H1 (cell line): Measurements from ENCODE around the gene PTPRG. TPM values are rescaled to one million over a fixed set of nuclear protein-coding genes. Genes with fewer than 3 reads are reported as not detected.

Experiments
- CTCF ChIA-PET: fragments of 300-600 bp; sonication (Branson Sonifier 250); formaldehyde crosslinking; loops from one replicate; lab custom pipeline; 2021; ENCODE audit not compliant: partially characterized antibody; lab: Charles Lee
- POLR2A ChIA-PET: fragments of 300-600 bp; sonication (Branson Sonifier 250); formaldehyde crosslinking; loops from one replicate; lab custom pipeline; 2021; ENCODE audit warnings: inconsistent platforms; ENCODE audit not compliant: partially characterized antibody; lab: Charles Lee
- DNase-seq, 2 experiments: peaks; one replicate each; pipeline versions ENCODE4 v3.0.0 to v3.0.0-alpha.2; 2010 to 2022; ENCODE audit warnings: low spot score in 2 of 2, low read depth in 1 of 2, mixed read lengths in 1 of 2
- FAIRE-seq: peaks from 2 replicates; lab custom pipeline; 2011; peaks lifted over from hg19 to GRCh38; lab: Jason Lieb, UNC
- H2AFZ ChIP-seq: 2 replicates; pipeline ENCODE4 v1.8.1; 2012; ENCODE audit warnings: low read length, inconsistent platforms
- H2AK5ac ChIP-seq: 2 replicates; pipeline ENCODE4 v1.6.1; 2013; ENCODE audit warnings: low read depth, low read length
- H2BK120ac ChIP-seq: replicated peaks from 2 replicates; pipeline ENCODE3; 2013; ENCODE audit warnings: low read depth, low read length, inconsistent platforms
- H2BK12ac ChIP-seq: 2 replicates; pipeline ENCODE4 v1.6.1; 2013; ENCODE audit warnings: low read depth, low read length
- H2BK15ac ChIP-seq: 2 replicates; pipeline ENCODE4 v1.6.1; 2013; ENCODE audit warnings: low read length
- H2BK20ac ChIP-seq: 2 replicates; pipeline ENCODE4 v1.6.1; 2013; ENCODE audit warnings: low read length
- H2BK5ac ChIP-seq: 2 replicates; pipeline ENCODE4 v1.6.1; 2013; ENCODE audit warnings: low read depth, low read length
- H3K14ac ChIP-seq: 2 replicates; pipeline ENCODE4 v1.6.1; 2013; ENCODE audit warnings: inconsistent platforms; ENCODE audit not compliant: insufficient read length
- H3K18ac ChIP-seq: 2 replicates; pipeline ENCODE4 v1.6.1; 2013; ENCODE audit warnings: low read length; ENCODE audit errors: extremely low read depth
- H3K23ac ChIP-seq: 2 replicates; pipeline ENCODE4 v1.6.1; 2013; ENCODE audit warnings: inconsistent platforms; ENCODE audit not compliant: insufficient read length
- H3K23me2 ChIP-seq: 2 replicates; pipeline ENCODE4 v1.6.1; 2013; ENCODE audit warnings: low read depth, low read length
- H3K27ac ChIP-seq: 2 replicates; pipeline ENCODE4 v1.6.1; 2011; ENCODE audit warnings: low read depth, low read length, inconsistent platforms
- H3K27me3 ChIP-seq, 4 experiments: replicated peaks in 1 of 4; 1 replicate in 1 of 4; 2 replicates in 3 of 4; pipeline versions ENCODE4 v1.6.1 to v1.8.1; 2011 to 2013; ENCODE audit warnings: low read length in 3 of 4, mild to moderate bottlenecking in 3 of 4, inconsistent platforms in 2 of 4, mixed read lengths in 2 of 4, moderate library complexity in 1 of 4; ENCODE audit not compliant: control insufficient read depth in 3 of 4, insufficient read depth in 3 of 4; ENCODE audit errors: extremely low read depth in 1 of 4
- H3K36me3 ChIP-seq, 4 experiments: 2 replicates each; pipeline versions ENCODE4 v1.6.1 to v1.8.1; 2011 to 2013; ENCODE audit warnings: mild to moderate bottlenecking in 4 of 4, low read length in 3 of 4, moderate library complexity in 2 of 4, control low read depth in 1 of 4, inconsistent platforms in 1 of 4; ENCODE audit not compliant: insufficient read depth in 4 of 4, control insufficient read depth in 2 of 4
- H3K4ac ChIP-seq: replicated peaks from 2 replicates; pipeline ENCODE3; 2013; ENCODE audit warnings: low read length, low read depth, mixed read lengths, inconsistent platforms; ENCODE audit not compliant: insufficient read length
- H3K4me1 ChIP-seq, 4 experiments: replicated peaks in 1 of 4; 1 replicate in 1 of 4; 2 replicates in 3 of 4; pipeline versions ENCODE4 v1.6.1 to v1.8.1; 2011 to 2013; ENCODE audit warnings: low read length in 3 of 4, inconsistent platforms in 2 of 4, mixed read lengths in 1 of 4; ENCODE audit not compliant: insufficient read depth in 4 of 4, control insufficient read depth in 3 of 4
- H3K4me2 ChIP-seq, 2 experiments: 2 replicates each; pipeline versions ENCODE4 v1.6.1 to v1.8.1; 2011 to 2013; ENCODE audit warnings: low read depth in 2 of 2, low read length in 2 of 2, control low read depth in 1 of 2, inconsistent platforms in 1 of 2, mild to moderate bottlenecking in 1 of 2; ENCODE audit not compliant: insufficient read depth in 1 of 2
- H3K4me3 ChIP-seq, 4 experiments: fragments of 200-600, 300-600 bp in 1 of 4; sonication (generic), shearing (Covaris generic), sonication (Bioruptor Twin) in 1 of 4; 2 replicates each; pipeline versions ENCODE4 v1.5.1 to v1.8.1; 2011 to 2016; ENCODE audit warnings: low read length in 4 of 4, low read depth in 3 of 4, control low read depth in 2 of 4, inconsistent platforms in 2 of 4, mild to moderate bottlenecking in 2 of 4, mixed read lengths in 1 of 4, moderate library complexity in 1 of 4; ENCODE audit not compliant: insufficient read depth in 2 of 4; ENCODE audit errors: extremely low read depth in 1 of 4
- H3K56ac ChIP-seq: replicated peaks from 2 replicates; pipeline ENCODE3; 2013; ENCODE audit warnings: low read depth, mild to moderate bottlenecking, mixed read lengths, low read length, inconsistent platforms; ENCODE audit not compliant: insufficient read length
- H3K79me1 ChIP-seq: 2 replicates; pipeline ENCODE4 v1.6.1; 2013; ENCODE audit warnings: low read depth, low read length, control low read depth
- H3K79me2 ChIP-seq, 2 experiments: 2 replicates each; pipeline versions ENCODE4 v1.6.1 to v1.8.1; 2012 to 2013; ENCODE audit warnings: low read length in 2 of 2, mild to moderate bottlenecking in 2 of 2, inconsistent platforms in 1 of 2; ENCODE audit not compliant: insufficient read depth in 2 of 2, control insufficient read depth in 1 of 2
- H3K9ac ChIP-seq, 4 experiments: replicated peaks in 1 of 4; 1 replicate in 1 of 4; 2 replicates in 3 of 4; pipeline versions ENCODE4 v1.6.1 to v1.8.1; 2011 to 2013; ENCODE audit warnings: low read depth in 3 of 4, low read length in 3 of 4, control low read depth in 2 of 4, mild to moderate bottlenecking in 2 of 4, moderate library complexity in 2 of 4, inconsistent platforms in 1 of 4; ENCODE audit errors: extremely low read depth in 1 of 4
- H3K9me3 ChIP-seq, 2 experiments: 2 replicates each; pipeline versions ENCODE4 v1.6.1 to v1.8.1; 2012 to 2013; ENCODE audit warnings: mild to moderate bottlenecking in 2 of 2, moderate library complexity in 2 of 2, control low read depth in 1 of 2, inconsistent platforms in 1 of 2, low read depth in 1 of 2, low read length in 1 of 2, mixed read lengths in 1 of 2; ENCODE audit not compliant: insufficient read depth in 2 of 2
- H4K20me1 ChIP-seq, 2 experiments: replicated peaks in 1 of 2; 2 replicates each; pipeline versions ENCODE3 to v1.8.1; 2011 to 2013; ENCODE audit warnings: inconsistent platforms in 2 of 2, low read length in 2 of 2, mild to moderate bottlenecking in 1 of 2; ENCODE audit not compliant: insufficient read depth in 2 of 2, control insufficient read depth in 1 of 2
- H4K5ac ChIP-seq: 2 replicates; pipeline ENCODE4 v1.6.1; 2013; ENCODE audit warnings: low read length, low read depth, mixed read lengths, inconsistent platforms; ENCODE audit not compliant: insufficient read length
- H4K8ac ChIP-seq: 2 replicates; pipeline ENCODE4 v1.8.0; 2013; ENCODE audit warnings: mild to moderate bottlenecking, moderate library complexity, low read length, inconsistent platforms; ENCODE audit not compliant: insufficient read depth; ENCODE audit errors: extremely low read depth
- H4K91ac ChIP-seq: replicated peaks from 2 replicates; pipeline ENCODE3; 2013; ENCODE audit warnings: low read length, mixed read lengths, inconsistent platforms; ENCODE audit not compliant: insufficient read length
- WGBS, 2 experiments: shearing (Covaris generic) in 1 of 2; methylation state at CpG; one replicate each; pipeline versions ENCODE4 v1.1.6 to v1.1.7; 2013 to 2015; ENCODE audit warnings: low lambda C conversion rate in 2 of 2, mixed read lengths in 2 of 2, inconsistent platforms in 1 of 2, low coverage in 1 of 2, missing lambda C conversion rate in 1 of 2; ENCODE audit not compliant: insufficient replicate concordance in 2 of 2, insufficient coverage in 1 of 2, insufficient read length in 1 of 2; ENCODE audit errors: extremely low coverage in 1 of 2, missing lambda C conversion rate in 1 of 2; 5-methylcytosine and 5-hydroxymethylcytosine counted together
- polyA plus RNA-seq, 7 experiments: library from polyadenylated mRNA; depleted of rRNA in 3 of 7; stranded (reverse) in 5 of 7; unstranded in 2 of 7; fragments of >200 nt in 5 of 7; fragments of 200-250 nt in 2 of 7; gene quantifications; 1 replicate in 5 of 7; 2 replicates in 1 of 7; 4 replicates in 1 of 7; pipeline versions ENCODE4 v1.2.1 to v1.2.3, GENCODE V29; 2011 to 2013; ENCODE audit warnings: missing spikeins in 2 of 7, mixed read lengths in 2 of 7
- total RNA-seq: library from RNA; stranded (reverse); fragmentation: NEBNext Ultra II Directional; extraction: Animal tissue kit (Norgen Biotek cat#: 25700); gene quantifications from 2 replicates; pipeline ENCODE4 v1.2.1, GENCODE V29; 2021

The PTPRG gene
- total and polyA plus RNA-seq, 2 of the 8 experiments (the other 6 are each of a cell fraction or from before 2014, with no cell fraction given) = 23.3 to 96.2 TPM

DNA sequence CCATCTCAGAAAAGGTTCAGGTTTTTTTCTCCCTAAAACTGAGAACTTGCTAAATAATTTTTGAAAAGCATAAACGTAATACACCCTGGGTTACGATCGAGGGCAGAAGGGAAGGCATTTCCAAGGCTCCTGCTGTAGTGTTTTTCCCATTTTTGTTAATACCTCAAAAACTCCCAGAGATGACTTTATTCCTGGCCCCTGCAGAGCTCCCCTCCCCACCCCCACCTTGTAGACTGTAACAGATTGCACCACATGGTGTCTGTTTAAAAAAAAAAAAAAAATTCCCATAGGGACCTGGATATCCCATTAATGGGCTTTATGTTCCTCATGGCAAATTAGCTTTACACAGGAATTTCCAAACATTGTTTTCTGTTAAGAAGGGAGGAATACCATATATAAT lies 773.8 kb downstream of the PTPRG start:
- no peak overlapping the region for H3K4me3 ChIP-seq
- H3K18ac ChIP-seq = no peak overlapping the region
- no peak overlapping the region for H2BK12ac ChIP-seq
- H2BK15ac ChIP-seq = no peak overlapping the region
- no peak overlapping the region for H4K8ac ChIP-seq
- H3K27ac ChIP-seq = no peak overlapping the region
- no peak for DNase-seq
- no peaks in the 10 kb centered on the region for H3K79me2 ChIP-seq
- no peak overlapping the region for H2AFZ ChIP-seq
- H3K36me3 ChIP-seq = no peaks in the 10 kb centered on the region
- H3K23ac ChIP-seq = no peak overlapping the region
- no peak overlapping the region for H3K9ac ChIP-seq
- H3K9me3 ChIP-seq = no peaks in the 10 kb centered on the region
- no peak overlapping the region for H2BK120ac ChIP-seq
- POLR2A ChIA-PET = interaction anchor here (1.0 kb wide), 1 partner anchor 16 kb away, joined by 3 read pairs; no protein-coding TSS in a partner anchor
- H3K14ac ChIP-seq = no peak overlapping the region
- no peak overlapping the region for H2BK5ac ChIP-seq
- no peak overlapping the region for H4K5ac ChIP-seq
- H4K91ac ChIP-seq = no peak overlapping the region
- H2BK20ac ChIP-seq = no peak overlapping the region
- FAIRE-seq = no peak
- H3K4ac ChIP-seq = no peak overlapping the region
- H3K23me2 ChIP-seq = no peaks in the 10 kb centered on the region
- peaks cover 0 to 3% (median 0%) of the 10 kb centered on the region in 4 experiments; a peak in 1 of 7 replicates for H3K4me1 ChIP-seq
- H4K20me1 ChIP-seq = no peaks in the 10 kb centered on the region
- CTCF ChIA-PET = interaction anchor here (0.6 to 8.0 kb wide), 12 partner anchors 13 to 584 kb away, joined by 3 to 135 read pairs (median 4); no protein-coding TSS in a partner anchor
- no peak overlapping the region for H3K56ac ChIP-seq
- no peaks in the 10 kb centered on the region for H3K27me3 ChIP-seq
- WGBS, 2 experiments = 87% methylated on average over 3 of the region's 3 CpGs; no CpG with 5 or more reads in 1 of the 2 experiments
- no peak overlapping the region for H3K4me2 ChIP-seq
- H2AK5ac ChIP-seq = no peak overlapping the region
- H3K79me1 ChIP-seq = no peaks in the 10 kb centered on the region
